ENCODE results near the gene CCDC43.

Gene CCDC43

DNA sequence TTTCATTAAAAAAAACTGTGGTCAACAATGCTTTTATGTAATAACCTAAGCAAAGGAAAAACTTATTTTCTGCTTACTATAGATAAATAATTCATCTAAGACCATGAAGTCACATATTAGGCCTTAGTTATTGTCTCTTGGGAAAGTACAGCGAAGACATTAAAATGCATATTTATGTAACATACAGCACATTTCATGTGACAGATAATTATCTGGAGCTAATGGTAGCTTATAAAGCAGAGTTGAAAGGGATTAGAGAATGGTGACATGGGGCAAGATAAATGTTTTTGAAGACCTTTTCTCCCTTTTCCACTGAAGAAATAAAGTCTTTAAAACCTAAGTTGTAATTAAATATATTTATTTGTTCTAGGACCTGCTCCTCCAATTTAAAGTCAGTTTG, 23.6 kb downstream of the CCDC43 start:
- no peak overlapping the region for H2AFZ ChIP-seq (ENCODE audit: low read length)
- no peak overlapping the region for H2BK120ac ChIP-seq (ENCODE audit: low read depth, low read length)
- H3K4ac ChIP-seq (ENCODE audit: low read length) = no peak overlapping the region
- H3K9ac ChIP-seq (ENCODE audit: low read depth, low read length, poor library complexity) = no peak overlapping the region
- no peak overlapping the region for H3K4me2 ChIP-seq (ENCODE audit: insufficient read depth, low read length, poor library complexity, severe bottlenecking)
- H2BK12ac ChIP-seq (ENCODE audit: low read length) = no peak overlapping the region
- H3K36me3 ChIP-seq (replicated peaks in 1 of 2; ENCODE audit: control insufficient read depth in 2 of 2, insufficient read depth in 2 of 2, low read length in 2 of 2) = no peaks in the 10 kb centered on the region
- no peak overlapping the region for H3K18ac ChIP-seq (ENCODE audit: low read length)
- H2BK5ac ChIP-seq (ENCODE audit: low read length) = no peak overlapping the region
- no peak overlapping the region for H3K23ac ChIP-seq (ENCODE audit: low read depth, low read length, poor library complexity)
- no peak overlapping the region for H3K14ac ChIP-seq (ENCODE audit: low read length)
- no peak overlapping the region for H2AK5ac ChIP-seq (ENCODE audit: low read depth, low read length)
- no peak overlapping the region for H3K4me3 ChIP-seq (ENCODE audit: low read length in 2 of 2)
- WGBS, 2 donors (ENCODE audit: extremely low coverage in 2 of 2, insufficient read length in 2 of 2, insufficient replicate concordance in 1 of 2) = no CpG with 5 or more reads among the region's 1 CpG
- no peak overlapping the region for H4K91ac ChIP-seq (ENCODE audit: low read depth, low read length, poor library complexity)
- no peak overlapping the region for H2BK15ac ChIP-seq (ENCODE audit: low read length)
- DNase-seq (ENCODE audit: low spot score) = no peak
- H3K4me1 ChIP-seq (ENCODE audit: control insufficient read depth in 2 of 2, insufficient read depth in 1 of 2, low read depth in 1 of 2, low read length in 2 of 2) = no peaks in the 10 kb centered on the region
- no peaks in the 10 kb centered on the region for H3K79me1 ChIP-seq (ENCODE audit: low read depth, low read length)
- H4K8ac ChIP-seq (ENCODE audit: low read depth, low read length) = no peak overlapping the region
- no peaks in the 10 kb centered on the region for H3K27me3 ChIP-seq (ENCODE audit: control insufficient read depth in 3 of 3, insufficient read depth in 3 of 3, low read depth in 1 of 3, low read length in 3 of 3)
- no peak overlapping the region for H3K27ac ChIP-seq (replicated peaks; ENCODE audit: low read length)
- H3K9me3 ChIP-seq (replicated peaks in 1 of 2; ENCODE audit: control insufficient read depth in 2 of 2, insufficient read depth in 1 of 2, low read depth in 1 of 2, low read length in 2 of 2) = no peaks in the 10 kb centered on the region

DNA sequence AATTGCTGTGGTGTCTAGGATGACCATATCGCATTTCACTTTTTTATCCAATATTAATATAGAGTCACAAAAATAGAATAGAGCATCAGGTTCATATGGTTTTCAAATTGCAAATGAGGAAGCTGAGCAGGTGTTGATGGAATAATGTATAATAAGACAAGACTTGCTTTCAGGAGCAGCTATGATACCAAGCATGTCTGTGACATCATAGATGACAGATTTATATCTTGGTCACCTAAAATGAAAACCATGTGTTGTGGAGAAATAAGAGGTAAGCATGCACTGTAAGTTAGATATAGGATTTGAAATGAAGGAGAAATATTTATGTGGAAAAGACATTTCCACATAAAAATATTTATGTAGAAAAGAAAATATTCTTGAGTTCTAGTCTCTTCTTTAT, 24.7 kb downstream of the CCDC43 start:
- Histone ChIP-seq H3K4ac (ENCODE audit: low read length) (no peak overlapping the region), H2BK5ac (ENCODE audit: low read length) (no peak overlapping the region), H3K18ac (ENCODE audit: low read length) (no peak overlapping the region), H2BK120ac (ENCODE audit: low read depth, low read length) (no peak overlapping the region), H3K4me2 (ENCODE audit: insufficient read depth, low read length, poor library complexity, severe bottlenecking) (no peak overlapping the region), H2BK12ac (ENCODE audit: low read length) (no peak overlapping the region), H3K23ac (ENCODE audit: low read depth, low read length, poor library complexity) (no peak overlapping the region), H4K8ac (ENCODE audit: low read depth, low read length) (no peak overlapping the region), H3K27me3 (ENCODE audit: control insufficient read depth in 3 of 3, insufficient read depth in 3 of 3, low read depth in 1 of 3, low read length in 3 of 3) (no peaks in the 10 kb centered on the region), H3K9me3 (replicated peaks in 1 of 2; ENCODE audit: control insufficient read depth in 2 of 2, insufficient read depth in 1 of 2, low read depth in 1 of 2, low read length in 2 of 2) (no peaks in the 10 kb centered on the region), H4K91ac (ENCODE audit: low read depth, low read length, poor library complexity) (no peak overlapping the region), H3K9ac (ENCODE audit: low read depth, low read length, poor library complexity) (no peak overlapping the region), H3K4me1 (ENCODE audit: control insufficient read depth in 2 of 2, insufficient read depth in 1 of 2, low read depth in 1 of 2, low read length in 2 of 2) (no peaks in the 10 kb centered on the region), H3K27ac (replicated peaks; ENCODE audit: low read length) (no peak overlapping the region), H2AK5ac (ENCODE audit: low read depth, low read length) (no peak overlapping the region), H3K14ac (ENCODE audit: low read length) (no peak overlapping the region), H2BK15ac (ENCODE audit: low read length) (no peak overlapping the region), H3K4me3 (ENCODE audit: low read length in 2 of 2) (no peak overlapping the region), H2AFZ (ENCODE audit: low read length) (no peak overlapping the region), H3K36me3 (replicated peaks in 1 of 2; ENCODE audit: control insufficient read depth in 2 of 2, insufficient read depth in 2 of 2, low read length in 2 of 2) (no peaks in the 10 kb centered on the region), H3K79me1 (ENCODE audit: low read depth, low read length) (no peaks in the 10 kb centered on the region)
- DNase-seq (ENCODE audit: low spot score) = no peak
- no CpG with 5 or more reads among the region's 1 CpG for WGBS, 2 donors (ENCODE audit: extremely low coverage in 2 of 2, insufficient read length in 2 of 2, insufficient replicate concordance in 1 of 2)

DNA sequence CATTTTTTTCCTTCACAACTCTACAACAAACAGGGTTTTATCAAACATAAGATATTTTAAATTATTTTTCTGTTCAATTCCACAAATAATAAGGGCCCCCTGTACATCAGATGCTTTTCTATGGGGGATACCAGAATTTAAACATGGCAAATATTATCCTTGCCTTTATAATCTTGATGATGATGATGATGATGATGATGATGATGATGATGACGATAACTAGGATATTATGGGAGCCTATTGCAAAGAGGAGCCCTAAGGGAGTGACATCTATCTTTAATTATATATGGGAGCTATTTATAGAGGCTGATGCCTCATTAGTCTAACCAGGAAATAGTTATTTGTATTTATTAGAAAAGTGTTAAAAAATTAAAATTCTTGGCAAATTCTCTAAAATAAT, 26.5 kb downstream of the CCDC43 start:
- no peak overlapping the region for H2AK5ac ChIP-seq (ENCODE audit: low read depth, low read length)
- H3K14ac ChIP-seq (ENCODE audit: low read length) = no peak overlapping the region
- no peak overlapping the region for H3K18ac ChIP-seq (ENCODE audit: low read length)
- H2BK12ac ChIP-seq (ENCODE audit: low read length) = no peak overlapping the region
- H3K9ac ChIP-seq (ENCODE audit: low read depth, low read length, poor library complexity) = no peak overlapping the region
- DNase-seq (ENCODE audit: low spot score) = no peak
- peaks cover 0 to 9% (median 0%) of the 10 kb centered on the region in 3 experiments for H3K27me3 ChIP-seq (ENCODE audit: control insufficient read depth in 3 of 3, insufficient read depth in 3 of 3, low read depth in 1 of 3, low read length in 3 of 3)
- no peaks in the 10 kb centered on the region for H3K9me3 ChIP-seq (replicated peaks in 1 of 2; ENCODE audit: control insufficient read depth in 2 of 2, insufficient read depth in 1 of 2, low read depth in 1 of 2, low read length in 2 of 2)
- no peak overlapping the region for H3K4me3 ChIP-seq (ENCODE audit: low read length in 2 of 2)
- no peak overlapping the region for H4K91ac ChIP-seq (ENCODE audit: low read depth, low read length, poor library complexity)
- no peaks in the 10 kb centered on the region for H3K79me1 ChIP-seq (ENCODE audit: low read depth, low read length)
- no peak overlapping the region for H2BK5ac ChIP-seq (ENCODE audit: low read length)
- no peak overlapping the region for H2BK120ac ChIP-seq (ENCODE audit: low read depth, low read length)
- H3K36me3 ChIP-seq (replicated peaks in 1 of 2; ENCODE audit: control insufficient read depth in 2 of 2, insufficient read depth in 2 of 2, low read length in 2 of 2) = no peaks in the 10 kb centered on the region
- no peak overlapping the region for H4K8ac ChIP-seq (ENCODE audit: low read depth, low read length)
- no CpG with 5 or more reads among the region's 1 CpG for WGBS, 2 donors (ENCODE audit: extremely low coverage in 2 of 2, insufficient read length in 2 of 2, insufficient replicate concordance in 1 of 2)
- no peak overlapping the region for H3K4me2 ChIP-seq (ENCODE audit: insufficient read depth, low read length, poor library complexity, severe bottlenecking)
- H3K27ac ChIP-seq (replicated peaks; ENCODE audit: low read length) = no peak overlapping the region
- no peak overlapping the region for H3K23ac ChIP-seq (ENCODE audit: low read depth, low read length, poor library complexity)
- H2AFZ ChIP-seq (ENCODE audit: low read length) = no peak overlapping the region
- no peak overlapping the region for H2BK15ac ChIP-seq (ENCODE audit: low read length)
- H3K4me1 ChIP-seq (ENCODE audit: control insufficient read depth in 2 of 2, insufficient read depth in 1 of 2, low read depth in 1 of 2, low read length in 2 of 2) = no peaks in the 10 kb centered on the region
- H3K4ac ChIP-seq (ENCODE audit: low read length) = no peak overlapping the region

DNA sequence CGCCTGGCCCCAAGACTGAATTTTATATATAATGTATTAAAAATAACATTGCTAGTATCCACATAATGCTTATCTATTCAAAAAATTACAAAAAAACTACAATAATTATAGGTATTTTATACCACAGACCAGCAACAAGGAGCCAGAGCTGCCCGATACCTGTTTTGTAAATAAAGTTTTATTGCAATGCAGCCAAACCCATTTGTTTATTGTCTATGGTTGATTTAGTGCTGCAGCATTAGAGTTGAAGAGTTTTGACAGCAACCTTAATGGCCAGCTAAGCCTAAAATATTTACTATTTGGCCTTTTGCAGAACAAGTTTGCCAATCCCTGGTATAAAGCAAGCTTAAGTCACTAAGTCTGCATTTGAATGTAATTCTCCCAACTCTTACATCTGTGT, 27.7 kb downstream of the CCDC43 start:
- Histone ChIP-seq H2BK12ac (ENCODE audit: low read length) (no peak overlapping the region), H3K18ac (ENCODE audit: low read length) (no peak overlapping the region), H2BK120ac (ENCODE audit: low read depth, low read length) (no peak overlapping the region), H3K23ac (ENCODE audit: low read depth, low read length, poor library complexity) (no peak overlapping the region), H3K36me3 (replicated peaks in 1 of 2; ENCODE audit: control insufficient read depth in 2 of 2, insufficient read depth in 2 of 2, low read length in 2 of 2) (no peaks in the 10 kb centered on the region), H3K9ac (ENCODE audit: low read depth, low read length, poor library complexity) (no peak overlapping the region), H3K79me1 (ENCODE audit: low read depth, low read length) (no peaks in the 10 kb centered on the region), H4K8ac (ENCODE audit: low read depth, low read length) (no peak overlapping the region), H4K91ac (ENCODE audit: low read depth, low read length, poor library complexity) (no peak overlapping the region), H3K14ac (ENCODE audit: low read length) (no peak overlapping the region), H2BK5ac (ENCODE audit: low read length) (no peak overlapping the region), H3K27me3 (ENCODE audit: control insufficient read depth in 3 of 3, insufficient read depth in 3 of 3, low read depth in 1 of 3, low read length in 3 of 3) (peaks cover 2 to 21% (median 3%) of the 10 kb centered on the region in 3 experiments), H3K4me3 (ENCODE audit: low read length in 2 of 2) (no peak overlapping the region), H2AFZ (ENCODE audit: low read length) (no peak overlapping the region), H3K27ac (replicated peaks; ENCODE audit: low read length) (no peak overlapping the region), H3K4me2 (ENCODE audit: insufficient read depth, low read length, poor library complexity, severe bottlenecking) (no peak overlapping the region), H3K4me1 (ENCODE audit: control insufficient read depth in 2 of 2, insufficient read depth in 1 of 2, low read depth in 1 of 2, low read length in 2 of 2) (peaks cover 0 to 2% of the 10 kb centered on the region in 2 donors), H2AK5ac (ENCODE audit: low read depth, low read length) (no peak overlapping the region), H3K4ac (ENCODE audit: low read length) (no peak overlapping the region), H3K9me3 (replicated peaks in 1 of 2; ENCODE audit: control insufficient read depth in 2 of 2, insufficient read depth in 1 of 2, low read depth in 1 of 2, low read length in 2 of 2) (peaks cover 0 to 2% of the 10 kb centered on the region in 2 donors), H2BK15ac (ENCODE audit: low read length) (no peak overlapping the region)
- DNase-seq (ENCODE audit: low spot score) = no peak
- no CpG with 5 or more reads among the region's 2 CpGs for WGBS, 2 donors (ENCODE audit: extremely low coverage in 2 of 2, insufficient read length in 2 of 2, insufficient replicate concordance in 1 of 2)

Data from neuronal stem cell (in vitro differentiated cells).